SK-N-DZ (cell line): ENCODE data around the gene CFAP70. TPM values are rescaled to one million over a fixed set of nuclear protein-coding genes. Genes with fewer than 3 reads are reported as not detected.
A peak's percentile ranks its signal among the peaks of the same experiment; 100 is the strongest.
"Not testable (repeated sequence)": the region's sequence is repeated elsewhere in the genome, so short reads cannot be mapped to it uniquely, and the experiment has no call there.

Experiments used
- DNase-seq: peaks from one replicate; pipeline ENCODE4 v3.0.0-alpha.2; 2015; ENCODE audit warnings: low spot score
- polyA plus RNA-seq, 2 experiments: library from polyadenylated mRNA; depleted of rRNA; stranded (reverse); fragments of >200 nt; gene quantifications; 2 replicates each; pipeline ENCODE4 v1.2.3, GENCODE V29; 2014

Gene CFAP70
- 0.39 and 0.61 TPM in 2 replicates for polyA plus RNA-seq (2014; cell fraction: cytosol; rRNA removed)
- polyA plus RNA-seq (2014; cell fraction: nucleus; rRNA removed) = 3.2 and 4.1 TPM in 2 replicates

GRCh38 chr10:73358331-73359279 lies at the start of gene CFAP70:
Gene CFAP70, minus strand, starts transcription at chr10:73358864. Its CDS starts 4,068 bp downstream, at chr10:73354796.
- peak; percentile 97 for DNase-seq

- DNase-seq = no peak
Measured at GRCh38 chr10:73408061-73408460, 49.4 kb upstream of the CFAP70 start.

GRCh38 chr10:73407495-73407894 lies 48.8 kb upstream of the CFAP70 start:
- DNase-seq = no peak

- no peak for DNase-seq
Measured at GRCh38 chr10:73406846-73407245, 48.2 kb upstream of the CFAP70 start.

GRCh38 chr10:73405556-73405955 lies 46.9 kb upstream of the CFAP70 start:
- DNase-seq = no peak

- DNase-seq = no peak
Measured at GRCh38 chr10:73404690-73405089, 46.0 kb upstream of the CFAP70 start.

- DNase-seq = no peak
Measured at GRCh38 chr10:73401636-73402035, 43.0 kb upstream of the CFAP70 start.

- no peak for DNase-seq
Measured at GRCh38 chr10:73399063-73399462, 40.4 kb upstream of the CFAP70 start.

- DNase-seq = no peak
Measured at GRCh38 chr10:73398024-73398423, 39.4 kb upstream of the CFAP70 start.

- DNase-seq = not testable (repeated sequence)
Measured at GRCh38 chr10:73394325-73394724, 35.7 kb upstream of the CFAP70 start.

- DNase-seq = no peak
Measured at GRCh38 chr10:73388228-73388627, 29.6 kb upstream of the CFAP70 start.

- DNase-seq = no peak
Measured at GRCh38 chr10:73386583-73386982, 27.9 kb upstream of the CFAP70 start.

GRCh38 chr10:73379064-73379748 lies 20.5 kb upstream of the CFAP70 start:
- DNase-seq = no peak

GRCh38 chr10:73376679-73377078 lies 18.0 kb upstream of the CFAP70 start:
- DNase-seq = no peak

- DNase-seq = no peak
Measured at GRCh38 chr10:73368238-73368637, 9.6 kb upstream of the CFAP70 start.

- no peak for DNase-seq
Measured at GRCh38 chr10:73366381-73367298, 8.0 kb upstream of the CFAP70 start.

- DNase-seq = no peak
Measured at GRCh38 chr10:73364964-73365363, 6.3 kb upstream of the CFAP70 start.

- no peak for DNase-seq
Measured at GRCh38 chr10:73359492-73359891, 828 bp upstream of the CFAP70 start.

GRCh38 chr10:73357821-73358220 lies 843 bp downstream of the CFAP70 start:
- DNase-seq = no peak

GRCh38 chr10:73357166-73357565 lies 1.5 kb downstream of the CFAP70 start:
- DNase-seq = no peak

GRCh38 chr10:73344269-73344668 lies 14.4 kb downstream of the CFAP70 start:
- no peak for DNase-seq
